Activated gamma-delta T cell (primary cell): Measurements from ENCODE around the gene AQP10.
A peak's percentile ranks its signal among the peaks of the same experiment; 100 is the strongest.
"Not testable (repeated sequence)": the region's sequence is repeated elsewhere in the genome, so short reads cannot be mapped to it uniquely, and the experiment has no call there.

ENCODE experiments used
- DNase-seq: peaks from one replicate; lab custom pipeline; 2025; lab: John Stamatoyannopoulos, UW

The AQP10 gene

GRCh38 chr1:154324241-154324640 lies 3.3 kb downstream of the AQP10 start:
- no peak for DNase-seq

- peak; percentile 59 for DNase-seq
These were observed 4.0 kb downstream of the AQP10 start, which contains the start of gene ATP8B2 for GRCh38 chr1:154324669-154325582. TSS of gene ATP8B2 (plus strand) at chr1:154325525. CDS start at chr1:154328142, 2,617 bp downstream.

GRCh38 chr1:154325583-154326545 lies 5.0 kb downstream of the AQP10 start:
- no peak for DNase-seq

- no peak for DNase-seq
These were observed 5.9 kb downstream of the AQP10 start for GRCh38 chr1:154326546-154327465.

GRCh38 chr1:154327466-154328317 lies 6.8 kb downstream of the AQP10 start:
- no peak for DNase-seq

GRCh38 chr1:154328318-154329151 lies 7.6 kb downstream of the AQP10 start:
- peak; percentile 93 for DNase-seq

- no peak for DNase-seq
These were observed 8.2 kb downstream of the AQP10 start for GRCh38 chr1:154329152-154329521.

GRCh38 chr1:154329551-154330131 lies 8.7 kb downstream of the AQP10 start:
- no peak for DNase-seq

- DNase-seq, result no peak
These were observed 9.8 kb downstream of the AQP10 start for GRCh38 chr1:154330669-154331068.

GRCh38 chr1:154334079-154335024 lies 13.5 kb downstream of the AQP10 start:
- DNase-seq, result no peak

- peak; percentile 36 for DNase-seq
These were observed 14.3 kb downstream of the AQP10 start for GRCh38 chr1:154335025-154335714.

- DNase-seq, result no peak
These were observed 16.5 kb downstream of the AQP10 start for GRCh38 chr1:154337253-154337894.

- no peak for DNase-seq
These were observed 18.0 kb downstream of the AQP10 start for GRCh38 chr1:154338875-154339274.

GRCh38 chr1:154341366-154341765 lies 20.5 kb downstream of the AQP10 start:
- DNase-seq, result not testable (repeated sequence)

GRCh38 chr1:154342132-154342531 lies 21.2 kb downstream of the AQP10 start:
- DNase-seq, result no peak

- DNase-seq, result peak; percentile 63
These were observed 22.1 kb downstream of the AQP10 start for GRCh38 chr1:154342836-154343472.
